IMR-90 (cell line): ENCODE results near the gene LIMCH1. TPM values are rescaled to one million over a fixed set of nuclear protein-coding genes. Genes with fewer than 3 reads are reported as not detected.

Experiments used
- ATAC-seq: fragments of 200-7000 bp; cut with Tn5 transposase; 2 replicates; pipeline ENCODE4 v1.9.1; 2020; ENCODE audit warnings: low read depth, mild to moderate bottlenecking, moderate library complexity
- BruUV-seq: library from RNA; stranded (reverse); fragments of 400-500 nt; replicated peaks from 2 replicates; lab custom pipeline; 2021; lab: Mats Ljungman, UMichigan
- CTCF ChIA-PET: fragments of 300-600 bp; formaldehyde crosslinking; extraction: SDS; loops from one replicate; lab custom pipeline; 2021; ENCODE audit warnings: antibody characterized with exemption; lab: Yijun Ruan, JAX
- POLR2A ChIA-PET: fragments of 300-600 bp; sonication (Branson Sonifier 250); formaldehyde crosslinking; loops from one replicate; lab custom pipeline; 2022; ENCODE audit warnings: antibody characterized with exemption; ENCODE audit not compliant: unreplicated experiment; lab: Charles Lee
- DNase-seq: peaks from one replicate; pipeline ENCODE4 v3.0.0; 2013
- H2AFZ ChIP-seq: replicated peaks from 2 replicates; pipeline ENCODE3; 2013; ENCODE audit warnings: low read length, mild to moderate bottlenecking; ENCODE audit not compliant: poor library complexity
- H2AK5ac ChIP-seq: 2 replicates; pipeline ENCODE4 v1.6.1; 2013; ENCODE audit warnings: low read depth, low read length, inconsistent platforms
- H2AK9ac ChIP-seq: replicated peaks from 2 replicates; pipeline ENCODE3; 2013; ENCODE audit warnings: mild to moderate bottlenecking, low read depth, low read length, moderate library complexity; ENCODE audit not compliant: poor library complexity
- H2BK120ac ChIP-seq: 2 replicates; pipeline ENCODE4 v1.6.1; 2013; ENCODE audit warnings: low read depth, low read length, inconsistent platforms
- H2BK15ac ChIP-seq: 3 replicates; pipeline ENCODE4 v1.6.1; 2013; ENCODE audit warnings: low read depth, low read length, inconsistent platforms
- H2BK20ac ChIP-seq: 2 replicates; pipeline ENCODE4 v1.6.1; 2013; ENCODE audit warnings: low read depth, mild to moderate bottlenecking, inconsistent platforms, low read length, moderate library complexity
- H2BK5ac ChIP-seq: 2 replicates; pipeline ENCODE4 v1.6.1; 2013; ENCODE audit warnings: mild to moderate bottlenecking, low read depth, low read length, inconsistent platforms; ENCODE audit not compliant: poor library complexity, severe bottlenecking
- H3K14ac ChIP-seq: replicated peaks from 2 replicates; pipeline ENCODE4 v1.6.1; 2013; ENCODE audit warnings: low read depth, low read length, inconsistent platforms
- H3K18ac ChIP-seq: 2 replicates; pipeline ENCODE4 v1.6.1; 2013; ENCODE audit warnings: low read depth, low read length, control low read depth
- H3K23ac ChIP-seq: 2 replicates; pipeline ENCODE4 v1.6.1; 2013; ENCODE audit warnings: low read depth, low read length, inconsistent platforms
- H3K27ac ChIP-seq: 2 replicates; pipeline ENCODE4 v1.5.1; 2013; ENCODE audit warnings: mild to moderate bottlenecking, control low read depth, low read length; ENCODE audit not compliant: insufficient read depth
- H3K27me3 ChIP-seq: 2 replicates; pipeline ENCODE4 v1.6.1; 2013; ENCODE audit warnings: low read length; ENCODE audit not compliant: control insufficient read depth, insufficient read depth
- H3K36me3 ChIP-seq: 2 replicates; pipeline ENCODE4 v1.6.1; 2013; ENCODE audit warnings: low read length, mixed read lengths; ENCODE audit not compliant: control insufficient read depth, insufficient read depth
- H3K4ac ChIP-seq: 2 replicates; pipeline ENCODE4 v1.6.1; 2013; ENCODE audit warnings: low read depth, low read length, inconsistent platforms
- H3K4me1 ChIP-seq: 2 replicates; pipeline ENCODE4 v1.6.1; 2013; ENCODE audit warnings: low read length, mixed read lengths; ENCODE audit not compliant: control insufficient read depth, insufficient read depth
- H3K4me2 ChIP-seq: 2 replicates; pipeline ENCODE4 v1.6.1; 2013; ENCODE audit warnings: low read depth, mild to moderate bottlenecking, control low read depth, low read length, moderate library complexity
- H3K4me3 ChIP-seq: 2 replicates; pipeline ENCODE4 v1.5.1; 2013; ENCODE audit warnings: low read depth, mild to moderate bottlenecking, control low read depth, low read length, moderate library complexity; ENCODE audit not compliant: insufficient read depth
- H3K56ac ChIP-seq: 2 replicates; pipeline ENCODE4 v1.6.1; 2013; ENCODE audit warnings: low read length, inconsistent platforms; ENCODE audit not compliant: insufficient read depth; ENCODE audit errors: extremely low read depth
- H3K79me1 ChIP-seq, 2 experiments: 2 replicates each; pipeline ENCODE4 v1.6.1; 2013; ENCODE audit warnings: low read length in 2 of 2, inconsistent platforms in 1 of 2, low read depth in 1 of 2
- H3K9ac ChIP-seq: 2 replicates; pipeline ENCODE4 v1.6.1; 2013; ENCODE audit warnings: low read depth, low read length, control low read depth
- H3K9me1 ChIP-seq: 2 replicates; pipeline ENCODE4 v1.6.1; 2013; ENCODE audit warnings: low read length, inconsistent platforms; ENCODE audit not compliant: insufficient read depth
- H3K9me3 ChIP-seq: 2 replicates; pipeline ENCODE4 v1.6.1; 2013; ENCODE audit warnings: low read length; ENCODE audit not compliant: control insufficient read depth, insufficient read depth
- H4K20me1 ChIP-seq: 2 replicates; pipeline ENCODE4 v1.6.1; 2013; ENCODE audit warnings: low read length, inconsistent platforms; ENCODE audit not compliant: insufficient read depth
- H4K5ac ChIP-seq: 2 replicates; pipeline ENCODE4 v1.6.1; 2013; ENCODE audit warnings: mild to moderate bottlenecking, low read depth, low read length, control low read depth
- H4K8ac ChIP-seq, 2 experiments: 2 replicates each; pipeline ENCODE4 v1.6.1; 2013; ENCODE audit warnings: low read depth in 2 of 2, low read length in 2 of 2, control low read depth in 1 of 2, inconsistent platforms in 1 of 2
- H4K91ac ChIP-seq: 2 replicates; pipeline ENCODE4 v1.6.1; 2013; ENCODE audit warnings: low read depth, low read length, inconsistent platforms; ENCODE audit not compliant: insufficient read depth
- BHLHE40 ChIP-seq: fragments of 150-350 bp; IDR thresholded peaks from 2 replicates; pipeline ENCODE4 v1.6.1; 2016; ENCODE audit warnings: mild to moderate bottlenecking, low read depth, low read length
- RFX5 ChIP-seq: IDR thresholded peaks from 2 replicates; pipeline ENCODE4 v1.8.0; 2012; ENCODE audit warnings: low read depth, mild to moderate bottlenecking, low read length, moderate library complexity
- WGBS, 2 experiments: methylation state at CpG; one replicate each; pipeline versions ENCODE4 v1.1.5 to v1.1.7; 2013; ENCODE audit warnings: missing lambda C conversion rate in 2 of 2; ENCODE audit not compliant: insufficient read length in 1 of 2; ENCODE audit errors: extremely low coverage in 2 of 2; 5-methylcytosine and 5-hydroxymethylcytosine counted together
- dilution Hi-C: fragments of 300-500 bp; cut with HindIII; formaldehyde crosslinking; loops from one replicate; pipeline ENCODE4 v1.14.3; 2018; ENCODE audit warnings: low sequenced_read_pairs; ENCODE audit not compliant: unreplicated experiment
- in situ Hi-C: fragments of 300-500 bp; cut with MboI; formaldehyde crosslinking; loops from 3 replicates; pipeline ENCODE4 v1.14.3; 2019; ENCODE audit warnings: low sequenced_read_pairs, inconsistent platforms, mixed read lengths
- intact Hi-C: fragments of 100-400 bp; cut with micrococcal nuclease; formaldehyde crosslinking; loops from 2 replicates; pipeline ENCODE4 v1.10.0; 2022
- polyA plus RNA-seq, 3 experiments: library from polyadenylated mRNA; depleted of rRNA; stranded (reverse); fragments of >200 nt; gene quantifications; 2 replicates each; pipeline ENCODE4 v1.2.3, GENCODE V29; 2012; ENCODE audit warnings: low replicate concordance in 1 of 3
- total RNA-seq: library from RNA; depleted of rRNA; stranded (reverse); fragments of >200 nt; gene quantifications from 2 replicates; pipeline ENCODE4 v1.2.3, GENCODE V29; 2012

LIMCH1 gene
- total and polyA plus RNA-seq, 2 of the 4 experiments (the other 2 are of a cell fraction), result 0.89 to 2.9 TPM

GRCh38 chr4:41537292-41537890, 566 bp upstream of the LIMCH1 start:
- Histone ChIP-seq H4K20me1 (no peaks in the 10 kb centered on the region), H2AK5ac (no peak overlapping the region), H3K23ac (no peak overlapping the region), H2BK5ac (no peak overlapping the region), H3K79me1 (no peaks in the 10 kb centered on the region), H3K9ac (no peak overlapping the region), H3K27ac (no peak overlapping the region), H3K4me3 (no peak overlapping the region), H2AFZ (no peak overlapping the region), H4K91ac (no peak overlapping the region), H3K9me1 (no peaks in the 10 kb centered on the region), H2BK15ac (no peak overlapping the region), H3K36me3 (no peaks in the 10 kb centered on the region), H3K18ac (no peak overlapping the region), H3K9me3 (no peaks in the 10 kb centered on the region), H3K14ac (no peak overlapping the region), H3K4ac (no peak overlapping the region), H3K27me3 (no peaks in the 10 kb centered on the region; the same call in 1 of the 2 replicates), H3K56ac (no peak overlapping the region), H4K5ac (no peak overlapping the region), H2BK120ac (no peak overlapping the region), H4K8ac (no peak overlapping the region), H2BK20ac (no peak overlapping the region), H3K4me1 (no peaks in the 10 kb centered on the region), H3K4me2 (no peak overlapping the region), H2AK9ac (no peak overlapping the region)
- no peak for DNase-seq
- no peak for TF ChIP-seq RFX5
- no peak for TF ChIP-seq BHLHE40
- no peak for ATAC-seq
- POLR2A ChIA-PET, result no interaction called here
- in situ Hi-C loops (no loop called here), dilution Hi-C loops (no loop called here), intact Hi-C loops (no loop called here)
- WGBS, 2 experiments, result no CpG with 5 or more reads among the region's 1 CpG
- CTCF ChIA-PET, result no interaction called here
- BruUV-seq, result no TSS peak
